ENCODE data around the gene HPD. TPM values are rescaled to one million over a fixed set of nuclear protein-coding genes. Genes with fewer than 3 reads are reported as not detected.
A peak's percentile ranks its signal among the peaks of the same experiment; 100 is the strongest.

The HPD gene
- total RNA-seq (35.8 and 39.2 TPM in 2 replicates), polyA plus RNA-seq (9.2 and 20.9 TPM in 2 replicates)

GRCh38 chr12:121858662-121859572, at the start of gene HPD:
TSS of gene HPD (minus strand) at chr12:121858859. CDS start at chr12:121858823, 36 bp downstream.
- 57% methylated on average over 16 of the region's 16 CpGs for whole genome bisulfite sequencing (ENCODE audit: low lambda C conversion rate, missing lambda C conversion rate)
- DNase-seq (ENCODE audit: low spot score) = peak; percentile 73
- no peak within 1 kb of the TSS for H2AFZ ChIP-seq
- H3K36me3 ChIP-seq (replicated peaks; ENCODE audit: insufficient read depth, low read depth) = no peaks in the 10 kb centered on the region
- H3K27me3 ChIP-seq = no peaks in the 10 kb centered on the region
- H3K9me2 ChIP-seq (replicated peaks; ENCODE audit: insufficient read depth) = no peaks in the 10 kb centered on the region
- H3K27ac ChIP-seq = peak within 1 kb of the TSS; percentile 87
- H3K4me2 ChIP-seq = peak within 1 kb of the TSS; percentile 37
- peaks cover 33% of the 10 kb centered on the region for H3K4me1 ChIP-seq (ENCODE audit: insufficient read depth)
- no peaks in the 10 kb centered on the region for H4K20me1 ChIP-seq (ENCODE audit: insufficient read depth, poor library complexity, severe bottlenecking)
- no peak for TF ChIP-seq CTCF (IDR thresholded peaks at IDR 0.05; ENCODE audit: poor library complexity)
- no peak for TF ChIP-seq EZH2 (IDR thresholded peaks at IDR 0.05; ENCODE audit: borderline replicate concordance)
- no peak for TF ChIP-seq EZH2phosphoT487 (IDR thresholded peaks at IDR 0.05; ENCODE audit: low read depth, severe bottlenecking, unreplicated experiment)
- no peak within 1 kb of the TSS for H3K4me3 ChIP-seq
- H3K9me3 ChIP-seq (ENCODE audit: low read depth) = no peaks in the 10 kb centered on the region
- H3K79me2 ChIP-seq = no peaks in the 10 kb centered on the region

- Histone ChIP-seq H3K79me2 (no peaks in the 10 kb centered on the region), H4K20me1 (ENCODE audit: insufficient read depth, poor library complexity, severe bottlenecking) (no peaks in the 10 kb centered on the region), H3K27me3 (no peaks in the 10 kb centered on the region), H3K4me3 (no peak overlapping the region), H3K36me3 (replicated peaks; ENCODE audit: insufficient read depth, low read depth) (no peaks in the 10 kb centered on the region), H3K9me2 (replicated peaks; ENCODE audit: insufficient read depth) (no peaks in the 10 kb centered on the region), H3K4me1 (ENCODE audit: insufficient read depth) (no peaks in the 10 kb centered on the region), H3K4me2 (no peak overlapping the region), H3K9me3 (ENCODE audit: low read depth) (no peaks in the 10 kb centered on the region), H3K27ac (peak overlapping the region; percentile 71), H2AFZ (no peak overlapping the region)
- 38% methylated on average over 4 of the region's 4 CpGs for WGBS (ENCODE audit: low lambda C conversion rate, missing lambda C conversion rate)
- TF ChIP-seq EZH2 (IDR thresholded peaks at IDR 0.05; ENCODE audit: borderline replicate concordance) (no peak), CTCF (IDR thresholded peaks at IDR 0.05; ENCODE audit: poor library complexity) (no peak), EZH2phosphoT487 (IDR thresholded peaks at IDR 0.05; ENCODE audit: low read depth, severe bottlenecking, unreplicated experiment) (no peak)
- peak; percentile 34 for DNase-seq (ENCODE audit: low spot score)
Measured at GRCh38 chr12:121905746-121906145, 47.1 kb upstream of the HPD start.

DNA sequence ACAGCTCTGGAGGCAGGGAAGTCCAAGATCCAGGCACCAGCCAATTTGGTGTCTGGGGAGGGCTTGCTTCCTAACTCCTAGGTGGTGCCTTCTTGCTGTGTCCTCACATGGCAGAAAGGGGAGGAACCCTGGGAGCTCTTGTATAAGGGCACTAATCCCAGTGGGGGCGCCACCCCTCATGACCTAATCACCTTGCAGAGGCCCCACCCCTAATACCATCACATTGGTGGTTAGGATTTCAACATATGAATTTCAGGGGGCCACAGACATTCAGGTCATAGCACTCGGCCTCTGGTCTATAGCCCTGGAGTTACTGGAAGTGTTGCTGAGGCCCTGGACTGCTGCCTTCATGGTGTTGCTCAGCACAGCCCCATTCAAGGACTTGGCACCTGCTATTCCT, 44.5 kb upstream of the HPD start:
- no peaks in the 10 kb centered on the region for H3K4me1 ChIP-seq (ENCODE audit: insufficient read depth)
- H3K9me2 ChIP-seq (replicated peaks; ENCODE audit: insufficient read depth) = no peaks in the 10 kb centered on the region
- no peak overlapping the region for H3K4me3 ChIP-seq
- peaks cover under 1% of the 10 kb centered on the region for H3K79me2 ChIP-seq
- H3K4me2 ChIP-seq = no peak overlapping the region
- no peaks in the 10 kb centered on the region for H3K9me3 ChIP-seq (ENCODE audit: low read depth)
- no peak for DNase-seq (ENCODE audit: low spot score)
- no peak for TF ChIP-seq EZH2 (IDR thresholded peaks at IDR 0.05; ENCODE audit: borderline replicate concordance)
- no peak for TF ChIP-seq CTCF (IDR thresholded peaks at IDR 0.05; ENCODE audit: poor library complexity)
- no peak for TF ChIP-seq EZH2phosphoT487 (IDR thresholded peaks at IDR 0.05; ENCODE audit: low read depth, severe bottlenecking, unreplicated experiment)
- no peaks in the 10 kb centered on the region for H3K36me3 ChIP-seq (replicated peaks; ENCODE audit: insufficient read depth, low read depth)
- H3K27ac ChIP-seq = no peak overlapping the region
- WGBS (ENCODE audit: low lambda C conversion rate, missing lambda C conversion rate) = 97% methylated on average over 2 of the region's 2 CpGs
- H3K27me3 ChIP-seq = no peaks in the 10 kb centered on the region
- H4K20me1 ChIP-seq (ENCODE audit: insufficient read depth, poor library complexity, severe bottlenecking) = no peaks in the 10 kb centered on the region
- H2AFZ ChIP-seq = no peak overlapping the region
